K562 (cell line): ENCODE data around the gene PDE2A. TPM values are rescaled to one million over a fixed set of nuclear protein-coding genes. Genes with fewer than 3 reads are reported as not detected.

Experiments
- ATAC-seq: fragments of 200-7000 bp; cut with Tn5 transposase; 3 replicates; pipeline ENCODE4 v1.9.1; 2020; ENCODE audit warnings: moderate library complexity
- BruUV-seq: library from RNA; stranded (reverse); fragments of 400-500 nt; replicated peaks from 2 replicates; lab custom pipeline; 2021; lab: Mats Ljungman, UMichigan
- CTCF ChIA-PET: fragments of 300-600 bp; formaldehyde crosslinking; extraction: SDS; loops from one replicate; lab custom pipeline; 2021; ENCODE audit warnings: low intra/inter-chr PET ratio; lab: Yijun Ruan, JAX
- POLR2A ChIA-PET: fragments of 300-600, 350-650 bp; sonication (Branson Sonifier 250); formaldehyde crosslinking; extraction: SDS; loops from one replicate; lab custom pipeline; 2021; ENCODE audit warnings: antibody characterized with exemption, inconsistent platforms; lab: Yijun Ruan, JAX
- DNase-seq, 4 experiments: peaks; one replicate each; pipeline versions ENCODE4 v3.0.0 to v3.0.0-alpha.2; 2011 to 2018; ENCODE audit warnings: low spot score in 3 of 4, mixed read lengths in 3 of 4; ENCODE audit errors: extremely low read depth in 1 of 4
- FAIRE-seq: peaks from 2 replicates; lab custom pipeline; 2011; peaks lifted over from hg19 to GRCh38; lab: Jason Lieb, UNC
- H2AFZ ChIP-seq: 2 replicates; pipeline ENCODE4 v1.6.0; 2011; ENCODE audit warnings: low read depth, low read length, control low read depth, inconsistent platforms
- H3K27ac ChIP-seq: fragments of 200-600 bp; 3 replicates; pipeline ENCODE4 v1.8.0; 2011; ENCODE audit warnings: low read depth, mild to moderate bottlenecking, control low read depth, inconsistent platforms, low read length, moderate library complexity, mixed read lengths; ENCODE audit errors: extremely low read depth
- H3K27me3 ChIP-seq, 2 experiments: fragments of 300-600 bp in 1 of 2; 2 replicates in 1 of 2; 3 replicates in 1 of 2; pipeline versions ENCODE4 v1.6.0 to v1.8.0; 2011; ENCODE audit warnings: inconsistent platforms in 2 of 2, low read length in 2 of 2, mild to moderate bottlenecking in 1 of 2, mixed read lengths in 1 of 2, moderate library complexity in 1 of 2; ENCODE audit not compliant: control insufficient read depth in 2 of 2, insufficient read depth in 2 of 2
- H3K36me3 ChIP-seq: fragments of 300-600 bp; 3 replicates; pipeline ENCODE4 v1.8.0; 2011; ENCODE audit warnings: mild to moderate bottlenecking, low read length, inconsistent platforms; ENCODE audit not compliant: control insufficient read depth, insufficient read depth
- H3K4me1 ChIP-seq, 2 experiments: fragments of 200-600 bp in 1 of 2; replicated peaks in 1 of 2; 2 replicates in 1 of 2; 3 replicates in 1 of 2; pipeline versions ENCODE4 v1.5.1 to v1.8.0; 2011; ENCODE audit warnings: inconsistent platforms in 2 of 2, low read length in 2 of 2, mild to moderate bottlenecking in 1 of 2, mixed read lengths in 1 of 2, moderate library complexity in 1 of 2; ENCODE audit not compliant: control insufficient read depth in 2 of 2, insufficient read depth in 2 of 2
- H3K4me2 ChIP-seq: 2 replicates; pipeline ENCODE4 v1.6.1; 2011; ENCODE audit warnings: low read length, control low read depth, inconsistent platforms, mixed read lengths; ENCODE audit not compliant: insufficient read depth
- H3K4me3 ChIP-seq: fragments of 200-600 bp; sonication (generic), shearing (Covaris generic); 2 replicates; pipeline ENCODE4 v1.5.1; 2016; ENCODE audit warnings: control low read depth, inconsistent platforms
- H3K79me2 ChIP-seq: fragments of 200-600 bp; 3 replicates; pipeline ENCODE4 v1.8.0; 2011; ENCODE audit warnings: low read length, inconsistent platforms; ENCODE audit not compliant: control insufficient read depth, insufficient read depth
- H3K9ac ChIP-seq, 2 experiments: 2 replicates each; pipeline versions ENCODE4 v1.6.0 to v1.6.1; 2011; ENCODE audit warnings: low read depth in 2 of 2, low read length in 2 of 2, control low read depth in 1 of 2, inconsistent platforms in 1 of 2, mild to moderate bottlenecking in 1 of 2, mixed read lengths in 1 of 2; ENCODE audit not compliant: insufficient read depth in 1 of 2
- H3K9me1 ChIP-seq: one replicate; pipeline ENCODE4 v1.6.0; 2011; ENCODE audit warnings: inconsistent platforms, mild to moderate bottlenecking, low read length, moderate library complexity; ENCODE audit not compliant: control insufficient read depth, insufficient read depth
- H3K9me3 ChIP-seq: replicated peaks from 2 replicates; pipeline ENCODE4 v1.5.1; 2011; ENCODE audit warnings: low read depth, low read length, inconsistent platforms; ENCODE audit not compliant: control insufficient read depth, insufficient read depth
- H4K20me1 ChIP-seq: replicated peaks from 2 replicates; pipeline ENCODE4 v1.6.1; 2011; ENCODE audit warnings: low read length, inconsistent platforms, mixed read lengths; ENCODE audit not compliant: control insufficient read depth, insufficient read depth
- ARID3A ChIP-seq: IDR thresholded peaks from 2 replicates; pipeline ENCODE4 v1.6.1; 2012; ENCODE audit warnings: low read depth, low read length, improper control_type of control experiment, borderline replicate concordance
- CBX5 ChIP-seq: IDR thresholded peaks from 2 replicates; pipeline ENCODE4 v1.6.1; 2014; ENCODE audit warnings: low read depth, borderline replicate concordance
- CBX8 ChIP-seq: fragments of 200-600 bp; sonication (generic); IDR thresholded peaks from 2 replicates; pipeline ENCODE4 v1.6.1; 2012; ENCODE audit warnings: borderline replicate concordance, mixed run types, low read depth, mild to moderate bottlenecking, moderate library complexity, mixed read lengths, low read length, control low read depth, inconsistent platforms; ENCODE audit not compliant: poor library complexity, severe bottlenecking; ENCODE audit errors: extremely low read depth
- CTBP1 ChIP-seq: fragments of 450-650 bp; IDR thresholded peaks from 2 replicates; pipeline ENCODE4 v1.6.1; 2016; ENCODE audit warnings: borderline replicate concordance
- HBP1 ChIP-seq: fragments of 450-650 bp; formaldehyde crosslinking; IDR thresholded peaks from 2 replicates; pipeline ENCODE4 v1.4.0; 2022; ENCODE audit warnings: missing genetic modification characterization
- WGBS: fragments of 100-300 bp; shearing (Covaris generic); methylation state at CpG from one replicate; pipeline ENCODE4 v1.1.6; 2016; ENCODE audit warnings: low coverage, mixed read lengths; ENCODE audit not compliant: insufficient coverage; ENCODE audit errors: missing lambda C conversion rate; 5-methylcytosine and 5-hydroxymethylcytosine counted together
- in situ Hi-C: fragments of 300-500 bp; cut with MboI; formaldehyde crosslinking; loops from 4 replicates; pipeline ENCODE4 v1.15.0; 2018; ENCODE audit warnings: inconsistent platforms, mixed read lengths
- intact Hi-C: fragments of 100-400 bp; cut with micrococcal nuclease; formaldehyde crosslinking; loops from 2 replicates; pipeline ENCODE4 v1.14.2; 2022
- polyA plus RNA-seq, 8 experiments: library from polyadenylated mRNA; depleted of rRNA in 4 of 8; stranded (reverse) in 5 of 8; unstranded in 3 of 8; fragments of >200 nt; fragmentation: Nextera tagmentation in 2 of 8; fragmentation: Illumina TruSeq in 1 of 8; extraction: Ambion mirVana in 2 of 8; extraction: Trizol in 1 of 8; gene quantifications; 2 replicates each; pipeline versions ENCODE4 v1.2.1 to v1.2.3, GENCODE V29; 2011 to 2014; ENCODE audit warnings: inconsistent platforms in 1 of 8, missing spikeins in 1 of 8
- total RNA-seq, 7 experiments: library from RNA; depleted of rRNA in 6 of 7; stranded (reverse); fragments of >200 nt in 6 of 7; fragmentation: Illumina TruSeq in 2 of 7; extraction: Trizol in 2 of 7; gene quantifications; 2 replicates each; pipeline versions ENCODE4 v1.2.1 to v1.2.3, GENCODE V29; 2011 to 2021; ENCODE audit warnings: low replicate concordance in 1 of 7

PDE2A gene
- total and polyA plus RNA-seq, 9 of the 15 experiments (the other 6 are each of a cell fraction or from before 2014, with no cell fraction given), result 0.07 to 15.2 (median 1.6) TPM; not detected in 1

DNA sequence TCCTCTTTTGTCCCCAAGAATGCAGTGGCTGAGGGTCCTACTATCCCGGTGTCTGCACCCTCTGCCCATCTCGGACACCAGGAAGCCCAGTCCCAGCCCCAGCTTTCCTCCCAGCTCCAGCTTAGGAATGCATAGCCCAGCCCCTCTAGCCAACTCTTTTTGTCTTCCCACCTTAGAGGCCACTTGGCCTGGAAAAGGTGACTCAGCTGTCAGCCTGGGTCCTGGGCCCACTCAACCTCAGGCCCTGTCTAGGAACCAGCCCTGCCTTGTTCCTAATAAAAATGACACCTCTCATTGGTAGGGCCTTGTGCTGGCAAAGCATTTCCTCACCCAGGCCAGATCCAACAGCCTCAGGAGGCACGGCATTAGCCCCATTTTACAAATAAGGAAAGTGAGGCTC lies 28.2 kb downstream of the PDE2A start:
- no TSS peak for BruUV-seq
- no peak overlapping the region for H3K4me2 ChIP-seq
- TF ChIP-seq CBX5 (no peak), CTBP1 (no peak), HBP1 (CRISPR knock-in tag) (no peak), ARID3A (no peak), CBX8 (no peak)
- H3K27me3 ChIP-seq, result peaks cover 9 to 20% of the 10 kb centered on the region in 2 experiments; a peak in 4 of 5 replicates
- in situ Hi-C loops (loop anchor here (5.0 kb wide), 1 partner anchor 49 kb away; no protein-coding TSS in a partner anchor), intact Hi-C loops (no loop called here)
- H3K27ac ChIP-seq, result no peak overlapping the region
- H4K20me1 ChIP-seq, result 0 out of 2 replicates have a peak, but pooled peaks cover 2% of the 10 kb centered on the region
- H3K9me3 ChIP-seq, result no peaks in the 10 kb centered on the region
- POLR2A ChIA-PET, result interaction anchor here (0.6 to 1.6 kb wide), 4 partner anchors 10 to 36 kb away, joined by 3 to 4 read pairs (median 3); no protein-coding TSS in a partner anchor
- no peaks in the 10 kb centered on the region for H3K36me3 ChIP-seq
- H2AFZ ChIP-seq, result no peak overlapping the region
- FAIRE-seq (no peak), ATAC-seq (no peak), DNase-seq (no peak)
- H3K9ac ChIP-seq, result no peak overlapping the region
- H3K79me2 ChIP-seq, result no peaks in the 10 kb centered on the region
- WGBS, result 28% methylated on average over 3 of the region's 3 CpGs
- H3K9me1 ChIP-seq, result no peaks in the 10 kb centered on the region
- H3K4me1 ChIP-seq, result peaks cover 0 to 20% of the 10 kb centered on the region in 2 experiments; a peak in 3 of 5 replicates
- CTCF ChIA-PET, result no interaction called here
- H3K4me3 ChIP-seq, result no peak overlapping the region
